GM23338 (cell line): ENCODE data around the gene HPS3. TPM values are rescaled to one million over a fixed set of nuclear protein-coding genes. Genes with fewer than 3 reads are reported as not detected.

Experiments used
- ATAC-seq: fragments of 200-7000 bp; cut with Tn5 transposase; 3 replicates; pipeline ENCODE4 v1.9.1; 2020
- DNase-seq: peaks from one replicate; pipeline ENCODE4 v3.0.0-alpha.2; 2015; ENCODE audit warnings: low spot score
- H2AFZ ChIP-seq: fragments of 200-600 bp; sonication (generic); 2 replicates; pipeline ENCODE4 v1.8.0; 2016; ENCODE audit warnings: antibody characterized with exemption, mild to moderate bottlenecking, moderate library complexity
- H3F3A ChIP-seq: fragments of 200-600 bp; sonication (generic); replicated peaks from 2 replicates; pipeline ENCODE4 v1.8.0; 2017; ENCODE audit warnings: antibody characterized with exemption, mixed run types, low read depth
- H3K27ac ChIP-seq: fragments of 200-600 bp; sonication (generic); 2 replicates; pipeline ENCODE4 v1.6.1; 2016; ENCODE audit warnings: low read depth
- H3K27me3 ChIP-seq: fragments of 200-600 bp; sonication (generic); 2 replicates; pipeline ENCODE4 v1.8.0; 2016; ENCODE audit warnings: mild to moderate bottlenecking, mixed run types, moderate library complexity; ENCODE audit not compliant: insufficient read depth
- H3K36me3 ChIP-seq: fragments of 200-600 bp; sonication (generic); 2 replicates; pipeline ENCODE4 v1.8.0; 2016; ENCODE audit warnings: mild to moderate bottlenecking; ENCODE audit not compliant: insufficient read depth
- H3K4me1 ChIP-seq: fragments of 200-600 bp; sonication (generic); 2 replicates; pipeline ENCODE4 v1.8.0; 2016; ENCODE audit warnings: mild to moderate bottlenecking, moderate library complexity; ENCODE audit not compliant: insufficient read depth
- H3K4me2 ChIP-seq: fragments of 200-600 bp; sonication (generic); 2 replicates; pipeline ENCODE4 v1.7.1; 2017; ENCODE audit warnings: mixed run types
- H3K4me3 ChIP-seq: fragments of 200-600 bp; sonication (generic); 2 replicates; pipeline ENCODE4 v1.6.1; 2016; ENCODE audit warnings: mixed run types
- H3K79me2 ChIP-seq: fragments of 200-600 bp; sonication (generic); replicated peaks from 2 replicates; pipeline ENCODE4 v1.8.0; 2017; ENCODE audit warnings: mild to moderate bottlenecking; ENCODE audit not compliant: insufficient read depth
- H3K9me2 ChIP-seq: fragments of 200-600 bp; sonication (generic); 2 replicates; pipeline ENCODE4 v1.8.0; 2017; ENCODE audit not compliant: insufficient read depth
- H4K20me1 ChIP-seq: fragments of 200-600 bp; sonication (generic); replicated peaks from 2 replicates; pipeline ENCODE4 v1.8.0; 2017; ENCODE audit warnings: mild to moderate bottlenecking; ENCODE audit not compliant: insufficient read depth
- H3K27ac Mint-ChIP-seq: 2 replicates; pipeline ENCODE4 v1.8.0; 2020; ENCODE audit warnings: inconsistent platforms, mild to moderate bottlenecking, moderate library complexity, mixed read lengths
- H3K27me3 Mint-ChIP-seq: 3 replicates; pipeline ENCODE4 v1.8.0; 2022; ENCODE audit warnings: low read depth, mild to moderate bottlenecking, moderate library complexity, mixed read lengths, inconsistent platforms; ENCODE audit not compliant: insufficient read depth, poor library complexity
- H3K36me3 Mint-ChIP-seq: 3 replicates; pipeline ENCODE4 v1.8.0; 2021; ENCODE audit warnings: low read depth, mild to moderate bottlenecking, inconsistent platforms, moderate library complexity, mixed read lengths
- H3K4me1 Mint-ChIP-seq: 3 replicates; pipeline ENCODE4 v1.8.0; 2020; ENCODE audit warnings: mild to moderate bottlenecking, inconsistent platforms, mixed read lengths
- H3K4me3 Mint-ChIP-seq: 3 replicates; pipeline ENCODE4 v1.8.0; 2021; ENCODE audit warnings: moderate library complexity, mild to moderate bottlenecking, inconsistent platforms, mixed read lengths
- H3K9me3 Mint-ChIP-seq: 3 replicates; pipeline ENCODE4 v1.8.0; 2020; ENCODE audit warnings: moderate library complexity, mild to moderate bottlenecking, inconsistent platforms, mixed read lengths
- CTCF ChIP-seq, 2 experiments: fragments of 200-600 bp in 1 of 2; sonication (generic) in 1 of 2; conservative IDR thresholded peaks; 2 replicates each; pipeline versions ENCODE4 v1.5.1 to v1.6.1; 2016 to 2017; ENCODE audit warnings: antibody characterized with exemption in 2 of 2, low read depth in 2 of 2, mild to moderate bottlenecking in 2 of 2, moderate library complexity in 1 of 2
- ETS1 ChIP-seq: IDR thresholded peaks from 2 replicates; pipeline ENCODE4 v1.6.1; 2016; ENCODE audit warnings: antibody characterized with exemption
- EZH2 ChIP-seq: fragments of 200-600 bp; sonication (generic); IDR thresholded peaks from one replicate; pipeline ENCODE4 v1.8.0; 2017; ENCODE audit warnings: antibody characterized with exemption, mild to moderate bottlenecking, low read depth; ENCODE audit not compliant: unreplicated experiment
- EZH2phosphoT487 ChIP-seq: fragments of 200-600 bp; sonication (generic); IDR thresholded peaks from one replicate; pipeline ENCODE4 v1.8.1; 2018; ENCODE audit warnings: antibody characterized with exemption; ENCODE audit not compliant: unreplicated experiment
- JUNB ChIP-seq: IDR thresholded peaks from one replicate; pipeline ENCODE4 v1.6.1; 2016; ENCODE audit warnings: antibody characterized with exemption; ENCODE audit not compliant: unreplicated experiment
- ZNF331 ChIP-seq: fragments of 250-450 bp; sonication (Bioruptor Pico); IDR thresholded peaks from 2 replicates; pipeline ENCODE4 v1.5.0; 2020; ENCODE audit warnings: low read depth, mild to moderate bottlenecking, moderate library complexity
- ZNF462 ChIP-seq: fragments of 250-450 bp; sonication (Bioruptor Pico); IDR thresholded peaks from 2 replicates; pipeline ENCODE4 v1.5.0; 2020; ENCODE audit warnings: mild to moderate bottlenecking, moderate library complexity
- polyA plus RNA-seq: library from polyadenylated mRNA; unstranded; fragments of >200 nt; fragmentation: Nextera tagmentation; extraction: Ambion mirVana; gene quantifications from 2 replicates; pipeline ENCODE4 v1.2.1, GENCODE V29; 2016
- total RNA-seq: library from RNA; depleted of rRNA; stranded (reverse); fragments of >200 nt; shearing (Covaris generic); gene quantifications from 2 replicates; pipeline ENCODE4 v1.2.3, GENCODE V29; 2014

HPS3 gene
- total and polyA plus RNA-seq, 2 experiments from 2014 or later, result 41.7 to 66.8 TPM

- TF ChIP-seq CTCF (conservative IDR thresholded peaks at IDR 0.05; ENCODE audit: low read depth in 2 of 2) (no peak), ZNF462 (CRISPR knock-in tag) (no peak), JUNB (no peak), EZH2phosphoT487 (no peak), ZNF331 (CRISPR knock-in tag) (no peak)
These were observed 50.7 kb downstream of the HPS3 start (continued) for GRCh38 chr3:149180057-149180573.

- Histone ChIP-seq H3K9me2 (0 out of 2 replicates have a peak, but pooled peaks cover 3% of the 10 kb centered on the region), H4K20me1 (no peaks in the 10 kb centered on the region), H3K36me3 (0 out of 2 replicates have a peak, but pooled peaks cover 5% of the 10 kb centered on the region), H3K4me1 (peaks cover 3% of the 10 kb centered on the region; the same call in 1 of the 2 replicates), H3K4me3 (no peak overlapping the region), H3F3A (no peaks in the 10 kb centered on the region), H3K4me2 (no peak overlapping the region), H3K27ac (no peak overlapping the region), H3K79me2 (no peaks in the 10 kb centered on the region), H2AFZ (no peak overlapping the region), H3K27me3 (no peaks in the 10 kb centered on the region)
- DNase-seq (no peak), ATAC-seq (no peak)
- Mint-ChIP-seq H3K36me3 (peaks cover 39% of the 10 kb centered on the region), H3K4me3 (no peak overlapping the region), H3K27me3 (peaks cover 2% of the 10 kb centered on the region), H3K4me1 (peaks cover 10% of the 10 kb centered on the region), H3K27ac (no peak overlapping the region), H3K9me3 (no peaks in the 10 kb centered on the region; the same call in 2 of the 3 replicates)
- no peak for TF ChIP-seq JUNB
- no peak for TF ChIP-seq ZNF331 (CRISPR knock-in tag)
- TF ChIP-seq EZH2, result no peak
- no peak for TF ChIP-seq ETS1
These were observed 51.7 kb downstream of the HPS3 start for GRCh38 chr3:149181182-149181581.
